Umbilical cord (tissue), 2 donors: ENCODE results near the gene DOP1B. TPM values are rescaled to one million over a fixed set of nuclear protein-coding genes. Genes with fewer than 3 reads are reported as not detected.
"Not testable (repeated sequence)": the region's sequence is repeated elsewhere in the genome, so short reads cannot be mapped to it uniquely, and the experiment has no call there.

ENCODE experiments used
- DNase-seq: peaks from one replicate; pipeline ENCODE4 v3.0.0-alpha.2; 2015; ENCODE audit warnings: low spot score
- total RNA-seq: library from RNA; depleted of rRNA; stranded (reverse); fragments of >200 nt; gene quantifications from one replicate; pipeline ENCODE4 v1.2.3, GENCODE V29; 2014; ENCODE audit warnings: low replicate concordance; ENCODE audit not compliant: insufficient read depth

The DOP1B gene, protein sequence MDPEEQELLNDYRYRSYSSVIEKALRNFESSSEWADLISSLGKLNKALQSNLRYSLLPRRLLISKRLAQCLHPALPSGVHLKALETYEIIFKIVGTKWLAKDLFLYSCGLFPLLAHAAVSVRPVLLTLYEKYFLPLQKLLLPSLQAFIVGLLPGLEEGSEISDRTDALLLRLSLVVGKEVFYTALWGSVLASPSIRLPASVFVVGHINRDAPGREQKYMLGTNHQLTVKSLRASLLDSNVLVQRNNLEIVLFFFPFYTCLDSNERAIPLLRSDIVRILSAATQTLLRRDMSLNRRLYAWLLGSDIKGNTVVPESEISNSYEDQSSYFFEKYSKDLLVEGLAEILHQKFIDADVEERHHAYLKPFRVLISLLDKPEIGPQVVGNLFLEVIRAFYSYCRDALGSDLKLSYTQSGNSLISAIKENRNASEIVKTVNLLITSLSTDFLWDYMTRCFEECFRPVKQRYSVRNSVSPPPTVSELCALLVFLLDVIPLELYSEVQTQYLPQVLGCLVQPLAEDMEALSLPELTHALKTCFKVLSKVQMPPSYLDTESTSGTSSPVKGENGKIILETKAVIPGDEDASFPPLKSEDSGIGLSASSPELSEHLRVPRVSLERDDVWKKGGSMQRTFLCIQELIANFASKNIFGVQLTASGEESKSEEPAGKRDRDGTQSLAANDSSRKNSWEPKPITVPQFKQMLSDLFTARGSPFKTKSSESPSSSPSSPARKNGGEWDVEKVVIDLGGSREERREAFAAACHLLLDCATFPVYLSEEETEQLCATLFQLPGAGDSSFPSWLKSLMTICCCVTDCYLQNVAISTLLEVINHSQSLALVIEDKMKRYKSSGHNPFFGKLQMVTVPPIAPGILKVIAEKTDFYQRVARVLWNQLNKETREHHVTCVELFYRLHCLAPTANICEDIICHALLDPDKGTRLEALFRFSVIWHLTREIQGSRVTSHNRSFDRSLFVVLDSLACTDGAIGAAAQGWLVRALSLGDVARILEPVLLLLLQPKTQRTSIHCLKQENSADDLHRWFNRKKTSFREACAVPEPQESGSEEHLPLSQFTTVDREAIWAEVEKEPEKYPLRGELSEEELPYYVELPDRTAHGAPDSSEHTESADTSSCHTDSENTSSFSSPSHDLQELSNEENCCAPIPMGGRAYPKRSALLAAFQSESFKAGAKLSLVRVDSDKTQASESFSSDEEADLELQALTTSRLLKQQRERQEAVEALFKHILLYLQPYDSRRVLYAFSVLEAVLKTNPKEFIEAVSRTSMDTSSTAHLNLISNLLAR (N-terminal part only)
- 13.2 TPM for total RNA-seq

DNA sequence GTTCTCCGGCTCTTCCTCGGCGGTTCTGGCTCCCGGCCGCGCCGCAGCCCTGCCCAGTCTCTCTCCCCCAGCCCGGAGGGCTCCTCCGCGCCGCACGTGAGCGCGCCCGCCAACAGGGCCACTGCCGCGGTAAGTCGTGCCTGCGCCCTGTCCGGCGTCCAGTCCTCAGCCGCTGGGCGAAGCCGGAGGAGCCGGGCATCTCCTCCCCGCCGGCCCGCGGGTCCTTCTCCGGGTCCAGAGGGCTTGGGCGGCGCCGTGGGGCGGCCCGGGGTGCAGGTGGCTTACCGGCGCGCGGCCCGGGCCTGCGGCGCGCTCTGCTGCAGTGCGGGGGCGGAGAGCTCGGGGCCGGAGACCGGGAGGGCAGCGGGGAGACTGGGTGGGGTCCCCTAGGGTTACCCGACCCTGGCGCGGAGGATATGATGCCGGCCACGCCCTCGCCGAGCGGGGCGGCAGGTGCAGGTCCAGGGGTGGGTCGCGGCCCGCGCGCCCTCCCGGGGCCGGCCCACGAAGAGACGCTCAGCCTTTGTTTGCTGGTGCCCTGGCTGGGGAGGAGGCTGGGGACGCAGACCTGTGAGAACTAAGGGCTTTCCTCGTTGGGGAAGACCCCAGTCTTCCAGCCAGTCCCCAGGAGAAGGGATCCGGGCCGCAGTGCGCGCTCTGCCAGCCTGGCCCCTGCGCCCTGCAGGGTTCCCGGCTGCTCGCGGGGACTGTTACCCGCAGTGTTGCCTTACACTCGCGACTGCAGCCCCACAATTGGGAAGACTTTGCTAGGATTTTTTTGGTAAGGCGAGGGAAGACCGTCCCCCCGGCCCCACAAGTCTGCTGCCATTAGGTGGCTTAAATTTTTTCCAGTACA lies at the start of gene DOP1B:
Gene DOP1B (plus strand): TSS at position 10 of the 856 bp plus-strand sequence. CDS start 7,910 bp downstream, outside the sequence.
- DNase-seq: peak; percentile 18

DNA sequence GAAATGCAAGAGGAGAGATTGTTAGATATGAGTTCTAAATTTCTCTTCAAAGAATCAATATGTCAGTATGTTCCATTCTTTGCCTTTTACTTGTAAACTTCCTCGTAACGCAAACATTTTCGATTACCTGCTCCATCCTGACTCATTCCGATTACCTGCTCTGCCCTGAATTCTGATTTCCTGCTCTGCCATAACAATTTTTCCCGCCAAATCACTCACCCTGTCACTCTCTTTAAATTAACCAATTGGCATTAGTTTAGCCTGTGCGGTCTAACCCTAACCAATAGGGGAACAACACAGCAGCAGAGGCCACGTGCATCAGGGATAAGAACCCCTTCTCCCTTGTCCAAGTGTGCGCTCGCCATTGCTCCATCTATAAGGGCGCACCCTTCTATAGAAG lies 46.8 kb upstream of the DOP1B start:
- DNase-seq: no peak

DNA sequence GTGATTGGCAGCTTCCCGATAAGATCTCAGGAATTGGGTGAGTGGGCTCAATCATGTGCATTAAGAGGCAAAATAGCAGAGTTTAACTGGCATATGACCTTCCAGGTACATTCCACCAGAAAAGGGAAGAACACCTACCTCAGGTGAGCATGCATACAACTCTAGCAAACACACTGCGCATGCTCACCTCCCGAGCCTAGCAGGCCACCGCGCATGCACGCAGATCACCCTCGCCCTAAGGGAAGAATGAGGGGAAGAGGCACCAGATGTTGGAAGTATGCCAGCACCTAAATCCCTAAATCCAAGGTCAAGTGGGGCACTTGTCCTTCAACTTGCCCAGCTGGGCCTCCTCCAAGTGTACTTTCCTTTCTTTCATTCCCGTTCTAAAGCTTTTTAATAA lies 45.4 kb upstream of the DOP1B start:
- DNase-seq: no peak

DNA sequence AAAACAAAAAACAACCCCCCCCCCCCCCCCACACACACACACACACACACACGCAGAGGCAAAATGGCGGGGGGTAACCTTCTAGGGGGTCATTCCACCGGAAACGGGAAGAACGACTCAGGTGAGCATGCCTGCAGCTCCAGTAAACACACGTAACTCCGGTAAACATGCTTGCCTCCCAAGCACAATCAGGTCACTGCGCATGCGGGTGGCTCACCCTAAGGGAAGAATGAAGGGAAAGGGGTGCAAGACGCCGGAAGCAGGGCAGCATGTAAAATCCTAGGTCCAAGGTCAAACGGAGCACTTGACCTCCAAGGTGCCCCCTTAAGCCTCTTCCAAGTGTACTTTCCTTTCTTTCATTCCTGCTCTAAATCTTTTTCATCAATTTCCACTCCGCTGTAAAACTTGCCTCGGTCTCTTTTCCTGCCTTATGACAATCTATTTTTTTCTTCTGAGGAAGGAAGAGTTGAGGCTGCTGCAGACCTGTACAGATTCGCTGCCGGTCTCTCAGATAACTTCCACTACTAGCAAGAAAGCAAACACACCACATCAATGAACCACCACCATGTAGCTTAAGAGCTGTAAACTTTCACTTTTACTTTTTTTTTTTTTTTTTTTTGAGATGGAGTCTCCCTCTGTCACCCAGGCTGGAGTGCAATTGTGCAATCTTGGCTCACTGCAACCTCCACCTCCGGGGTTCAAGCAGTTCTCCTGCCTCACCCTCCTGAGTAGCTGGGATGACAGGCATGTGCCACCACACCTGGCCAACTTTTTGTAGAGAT lies 42.8 kb upstream of the DOP1B start:
- DNase-seq: no peak

DNA sequence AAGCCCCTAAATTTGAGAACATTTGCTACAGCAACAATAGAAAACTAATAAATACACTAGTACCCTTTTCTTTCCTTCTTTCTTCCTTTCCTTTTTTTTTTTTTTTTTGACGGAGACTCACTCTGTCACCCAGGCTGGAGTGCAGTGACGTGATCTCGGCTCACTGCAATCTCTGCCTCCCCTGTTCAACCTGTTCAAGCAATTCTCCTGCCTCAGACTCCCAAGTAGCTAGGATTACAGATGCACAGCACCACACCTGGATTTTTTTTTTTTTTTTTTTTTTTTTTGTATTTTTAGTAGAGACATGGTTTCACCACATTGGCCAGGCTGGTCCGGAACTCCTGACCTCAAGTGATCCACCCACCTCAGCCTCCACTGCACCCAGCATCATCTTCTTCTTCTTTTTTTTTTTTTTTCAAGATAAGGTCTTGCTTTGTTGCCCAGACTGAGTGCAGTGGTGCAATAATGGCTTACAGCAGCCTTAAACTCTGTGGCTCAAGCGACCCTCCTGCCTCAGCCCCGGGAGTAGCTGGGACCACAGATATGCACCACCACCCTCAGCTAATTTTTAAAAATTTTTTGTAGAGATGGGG lies 41.4 kb upstream of the DOP1B start:
- no peak for DNase-seq

DNA sequence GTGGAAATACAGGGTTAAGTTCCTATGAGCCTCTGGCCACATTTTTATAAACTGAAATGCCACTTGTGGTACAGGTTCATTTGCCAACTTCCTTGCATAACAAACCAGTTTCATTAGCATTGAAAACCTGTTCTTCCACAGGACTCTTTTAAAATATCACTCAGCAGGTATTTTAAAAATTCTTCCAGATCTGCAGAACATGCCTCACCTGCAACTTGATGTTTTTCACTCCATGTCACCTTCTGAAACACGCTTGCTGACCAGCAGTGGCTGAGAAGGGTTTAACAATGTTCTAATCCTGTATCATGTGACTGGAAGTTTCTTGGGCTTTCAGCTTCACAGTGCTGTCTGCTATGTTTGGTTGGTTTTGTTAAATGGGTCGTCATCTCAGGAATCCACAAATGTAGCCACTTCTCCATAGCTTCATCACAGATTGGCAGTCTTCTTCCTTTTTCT lies 39.3 kb upstream of the DOP1B start:
- no peak for DNase-seq

DNA sequence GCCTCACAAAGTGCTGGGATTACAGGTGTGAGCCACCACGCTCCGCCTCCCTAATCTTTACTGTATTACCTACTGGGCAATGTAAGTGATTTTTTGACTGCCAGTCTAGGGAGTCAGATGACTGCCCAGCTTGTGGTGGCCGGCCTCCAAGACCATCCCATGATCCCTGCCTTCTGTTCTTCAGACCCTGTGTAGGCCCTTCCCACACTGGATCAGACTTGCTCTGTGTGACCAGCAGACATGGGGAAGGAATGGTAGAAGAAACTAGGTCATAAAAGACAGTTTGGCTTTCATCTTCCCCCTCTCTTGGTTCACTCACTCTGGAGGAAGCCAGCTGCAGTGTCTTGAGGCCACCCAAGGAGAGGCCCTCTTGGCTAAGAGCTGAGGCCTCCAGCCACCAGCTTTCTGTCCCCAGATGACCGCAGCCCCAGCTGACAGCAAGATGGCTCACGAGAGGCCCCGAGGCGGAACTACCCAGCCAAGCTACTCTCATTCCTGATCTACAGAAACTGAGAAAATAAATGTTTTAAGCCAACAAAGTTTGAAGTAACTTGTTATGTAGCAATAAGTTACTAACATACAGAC lies 36.2 kb upstream of the DOP1B start:
- DNase-seq: no peak

DNA sequence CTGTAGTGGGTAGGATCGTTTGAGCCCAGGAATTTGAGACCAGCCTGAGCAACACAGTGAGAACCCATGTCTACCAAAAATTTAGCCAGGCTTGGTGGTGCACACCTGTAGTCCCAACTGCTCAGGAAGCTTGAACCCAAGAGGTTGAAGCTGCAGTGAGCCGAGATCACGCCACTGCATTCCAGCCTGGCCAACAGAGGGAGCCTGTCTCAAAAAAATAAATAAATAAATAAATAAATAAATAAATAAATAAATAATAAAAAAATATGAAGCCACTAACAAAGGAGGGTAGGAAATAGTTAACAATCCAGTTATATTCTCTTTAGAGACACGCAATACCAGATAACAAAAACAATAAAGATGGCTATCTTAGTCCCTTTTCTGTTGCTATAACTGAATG lies 33.6 kb upstream of the DOP1B start:
- no peak for DNase-seq

DNA sequence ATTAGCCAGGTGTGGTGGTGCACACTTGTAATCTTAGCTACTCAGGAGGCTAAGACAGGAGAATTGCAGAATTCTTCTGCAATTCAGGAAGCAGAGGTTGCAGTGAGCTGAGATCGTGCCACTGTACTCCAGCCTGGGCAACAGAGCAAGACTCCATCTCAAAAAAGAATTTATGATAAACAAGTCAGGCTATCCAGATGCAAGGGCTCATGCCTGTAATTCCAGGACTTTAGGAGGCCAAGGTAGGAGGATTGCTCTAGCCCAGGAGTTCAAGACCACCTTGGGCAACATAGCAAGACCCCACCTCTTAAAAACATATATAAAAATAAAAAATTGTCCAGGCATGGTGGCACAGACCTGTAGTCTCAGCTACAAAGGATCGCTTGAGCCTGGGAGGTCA lies 32.2 kb upstream of the DOP1B start:
- no peak for DNase-seq

DNA sequence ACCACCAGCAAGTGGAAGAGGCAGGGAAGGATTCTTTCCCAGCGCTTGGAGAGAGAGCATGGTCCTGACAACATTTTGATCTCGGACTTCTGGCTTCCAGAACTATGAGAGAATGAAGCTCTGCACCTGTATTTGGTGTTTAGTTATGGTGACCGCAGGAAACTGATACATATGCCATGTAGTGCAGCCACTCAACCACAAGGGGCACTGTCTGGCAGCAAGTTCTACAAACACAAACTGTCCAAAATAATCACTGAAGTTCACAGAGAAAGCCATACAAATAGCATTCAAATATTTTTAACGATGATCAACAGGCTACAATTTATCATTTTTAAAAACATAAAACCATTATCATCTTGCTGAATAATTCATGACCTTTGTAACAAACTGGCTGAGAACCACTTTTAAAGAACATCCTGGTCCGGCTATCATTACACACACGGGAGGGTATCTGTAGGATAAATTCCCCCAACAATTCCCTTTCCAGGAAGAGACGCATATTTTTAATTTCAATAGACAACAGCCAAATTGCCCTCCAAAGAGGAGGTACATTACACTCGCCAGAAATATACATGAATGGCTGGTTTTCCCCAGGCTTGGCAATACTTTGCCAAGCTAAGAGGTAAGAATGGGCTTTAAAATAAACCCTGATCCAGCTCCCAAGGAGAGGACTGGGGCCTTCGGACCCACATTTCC lies 31.0 kb upstream of the DOP1B start:
- no peak for DNase-seq

DNA sequence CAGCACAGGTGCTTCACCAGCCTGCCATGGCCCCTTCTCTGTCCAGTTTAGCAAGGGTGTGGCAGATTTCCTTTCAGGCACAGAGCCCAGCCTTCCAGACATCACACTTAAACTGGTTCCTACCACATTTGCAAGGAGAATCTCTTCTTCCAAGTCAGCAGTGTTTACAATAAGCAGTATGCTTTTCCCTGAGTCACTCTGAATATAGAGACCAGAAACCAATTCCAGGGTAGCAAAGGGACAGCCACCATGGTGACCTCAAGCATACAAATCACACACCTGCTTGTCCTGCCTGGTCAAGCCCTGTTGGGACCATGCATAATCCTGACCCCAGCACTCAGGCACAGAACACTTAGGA lies 30.4 kb upstream of the DOP1B start:
- no peak for DNase-seq

DNA sequence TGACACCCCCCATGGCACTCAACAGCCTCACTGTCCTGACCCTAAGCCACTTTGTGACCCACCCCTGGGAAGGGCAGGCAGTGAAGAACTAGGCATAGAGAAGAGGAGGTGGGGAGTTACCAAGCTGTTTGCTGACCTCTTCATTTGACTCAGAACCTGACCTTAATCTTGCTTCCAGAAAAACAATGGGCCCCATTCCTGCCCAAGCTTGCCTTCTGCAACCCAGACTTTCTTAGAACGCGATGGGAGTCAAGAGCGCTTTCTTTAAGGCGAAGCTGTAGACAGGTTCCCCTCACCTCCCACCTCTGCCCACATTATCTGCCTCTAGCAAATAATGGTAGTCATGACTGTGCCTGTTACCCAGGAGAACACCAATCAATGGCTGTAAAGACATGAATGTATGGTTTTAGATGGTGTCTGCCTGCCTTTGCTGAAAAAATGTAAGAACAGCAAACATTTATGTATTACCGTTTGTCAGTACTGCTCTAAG lies 30.0 kb upstream of the DOP1B start:
- no peak for DNase-seq

DNA sequence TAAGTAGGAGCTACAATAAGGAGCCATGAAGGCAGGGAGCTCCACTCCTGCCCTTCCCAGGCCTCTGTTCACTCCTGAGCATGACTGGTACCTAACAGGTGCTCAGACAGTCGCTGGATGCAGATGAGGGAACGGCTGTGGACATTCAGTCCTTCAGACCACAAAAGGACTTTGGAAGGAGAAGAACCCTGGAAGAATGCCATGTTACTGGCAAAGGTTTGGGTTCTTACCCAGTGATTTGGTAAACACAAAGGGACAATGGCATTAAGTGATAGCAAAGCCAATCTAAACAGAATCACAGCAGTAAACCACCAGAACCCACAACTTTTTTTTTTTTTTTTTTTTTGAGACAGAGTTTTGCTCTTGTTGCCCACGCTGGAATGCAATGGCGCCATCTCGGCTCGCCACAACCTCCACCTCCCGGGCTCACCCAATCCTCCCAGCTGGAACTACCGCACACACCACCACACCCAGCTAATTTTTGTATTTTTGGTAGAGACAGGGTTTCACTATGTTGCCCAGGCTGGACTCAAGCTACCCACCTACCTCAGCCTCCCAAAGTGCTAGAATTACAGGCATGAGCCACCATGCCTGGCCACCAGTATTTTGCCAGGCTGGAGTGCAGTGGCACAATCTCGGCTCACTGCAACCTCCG lies 29.2 kb upstream of the DOP1B start:
- no peak for DNase-seq

DNA sequence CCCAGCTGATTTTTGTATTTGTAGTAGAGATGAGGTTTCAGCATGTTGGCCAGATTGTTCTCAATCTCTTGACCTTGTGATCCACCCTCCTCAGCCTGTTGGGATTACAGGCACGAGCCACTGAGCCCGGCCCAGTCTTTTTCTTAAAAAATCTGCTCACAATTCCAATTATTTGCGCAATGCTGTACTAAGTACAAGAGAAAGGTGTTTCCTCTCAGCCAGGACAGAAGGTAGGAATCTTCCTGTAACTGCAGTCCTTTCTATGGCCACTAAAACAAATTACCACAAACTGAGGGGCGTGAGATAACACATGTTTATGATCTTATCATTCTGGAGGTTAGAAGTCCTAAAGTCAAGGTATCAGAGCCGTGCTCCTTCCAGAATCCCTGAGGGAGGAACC lies 28.6 kb upstream of the DOP1B start:
- DNase-seq: no peak

DNA sequence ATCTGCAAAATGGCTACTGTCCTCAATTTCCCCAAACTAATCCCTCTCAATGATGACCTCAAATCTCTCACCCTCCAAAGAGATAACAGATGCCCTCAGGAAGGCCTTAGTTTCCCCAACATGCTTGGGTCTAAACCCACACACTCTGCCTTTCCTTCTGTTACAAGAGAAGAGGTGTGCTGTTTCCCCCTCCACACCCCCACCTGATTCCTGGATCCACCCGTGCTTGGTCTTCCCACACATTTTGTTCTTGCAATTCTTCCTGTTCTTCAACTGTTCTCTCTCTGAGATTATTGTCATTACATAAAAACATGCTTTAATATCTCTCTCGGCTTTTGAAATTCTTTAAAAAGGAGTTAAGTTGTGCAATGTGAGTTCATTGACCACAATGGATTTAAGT lies 27.4 kb upstream of the DOP1B start:
- DNase-seq: no peak

DNA sequence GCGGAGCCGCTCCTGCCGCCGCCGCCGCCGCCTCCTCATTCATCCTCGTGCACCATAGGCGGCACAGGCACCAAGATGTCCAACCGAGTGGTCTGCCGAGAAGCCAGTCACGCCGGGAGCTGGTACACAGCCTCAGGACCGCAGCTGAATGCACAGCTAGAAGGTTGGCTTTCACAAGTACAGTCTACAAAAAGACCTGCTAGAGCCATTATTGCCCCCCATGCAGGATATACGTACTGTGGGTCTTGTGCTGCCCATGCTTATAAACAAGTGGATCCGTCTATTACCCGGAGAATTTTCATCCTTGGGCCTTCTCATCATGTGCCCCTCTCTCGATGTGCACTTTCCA lies 26.2 kb upstream of the DOP1B start:
- DNase-seq: not testable (repeated sequence)

DNA sequence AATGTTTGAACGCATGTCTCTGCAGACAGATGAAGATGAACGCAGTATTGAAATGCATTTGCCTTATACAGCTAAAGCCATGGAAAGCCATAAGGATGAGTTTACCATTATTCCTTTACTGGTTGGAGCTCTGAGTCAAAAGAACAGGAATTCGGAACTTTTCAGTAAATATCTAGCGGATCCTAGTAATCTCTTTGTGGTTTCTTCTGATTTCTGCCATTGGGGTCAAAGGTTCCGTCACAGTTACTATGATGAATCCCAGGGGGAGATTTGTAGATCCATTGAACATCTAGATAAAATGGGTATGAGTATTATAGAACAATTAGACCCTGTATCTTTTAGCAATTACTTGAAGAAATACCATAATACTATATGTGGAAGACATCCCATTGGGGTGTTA lies 25.8 kb upstream of the DOP1B start:
- DNase-seq: not testable (repeated sequence)

DNA sequence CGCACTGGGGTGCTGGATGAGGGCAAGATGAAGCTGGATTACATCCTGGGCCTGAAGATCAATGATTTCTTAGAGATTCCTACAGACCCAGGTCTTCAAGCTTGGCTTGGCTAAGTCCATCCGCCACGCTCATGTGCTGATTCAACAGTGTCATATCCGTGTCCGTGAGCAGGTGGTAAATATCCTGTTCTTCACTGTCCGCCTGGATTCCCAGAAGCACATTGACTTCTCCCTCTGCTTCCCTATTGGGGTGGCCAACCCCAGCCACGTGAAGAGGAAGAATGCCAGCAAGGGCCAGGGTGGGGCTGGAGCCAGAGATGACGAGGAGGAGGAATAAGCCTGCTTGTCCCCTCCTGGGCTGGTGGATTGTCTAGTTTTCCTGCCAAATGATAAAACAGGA lies 23.9 kb upstream of the DOP1B start:
- DNase-seq: no peak
